Peyer's patch (tissue), 4 donors: Measurements from ENCODE around the gene SULT6B1.

Source experiments
- CTCF ChIP-seq, 6 experiments: fragments of 450-650 bp in 4 of 6; fragments of 200-600 bp in 2 of 6; sonication (generic) in 1 of 6; IDR thresholded peaks; one replicate each; pipeline ENCODE4 v1.5.1; 2017 to 2019; ENCODE audit warnings: antibody characterized with exemption in 6 of 6, mild to moderate bottlenecking in 3 of 6, moderate library complexity in 1 of 6
- POLR2A ChIP-seq, 2 donors: fragments of 450-650 bp; IDR thresholded peaks; one replicate each; pipeline ENCODE4 v1.5.1; 2017; ENCODE audit warnings: antibody characterized with exemption in 2 of 2, mild to moderate bottlenecking in 2 of 2, moderate library complexity in 2 of 2

- TF ChIP-seq POLR2A (IDR thresholded peaks at IDR 0.05) (no peak), CTCF (IDR thresholded peaks at IDR 0.05) (no peak)
These were observed 7.8 kb downstream of the SULT6B1 start for GRCh38 chr2:37180640-37181039.
